ENCODE results near the gene EID1.

DNA sequence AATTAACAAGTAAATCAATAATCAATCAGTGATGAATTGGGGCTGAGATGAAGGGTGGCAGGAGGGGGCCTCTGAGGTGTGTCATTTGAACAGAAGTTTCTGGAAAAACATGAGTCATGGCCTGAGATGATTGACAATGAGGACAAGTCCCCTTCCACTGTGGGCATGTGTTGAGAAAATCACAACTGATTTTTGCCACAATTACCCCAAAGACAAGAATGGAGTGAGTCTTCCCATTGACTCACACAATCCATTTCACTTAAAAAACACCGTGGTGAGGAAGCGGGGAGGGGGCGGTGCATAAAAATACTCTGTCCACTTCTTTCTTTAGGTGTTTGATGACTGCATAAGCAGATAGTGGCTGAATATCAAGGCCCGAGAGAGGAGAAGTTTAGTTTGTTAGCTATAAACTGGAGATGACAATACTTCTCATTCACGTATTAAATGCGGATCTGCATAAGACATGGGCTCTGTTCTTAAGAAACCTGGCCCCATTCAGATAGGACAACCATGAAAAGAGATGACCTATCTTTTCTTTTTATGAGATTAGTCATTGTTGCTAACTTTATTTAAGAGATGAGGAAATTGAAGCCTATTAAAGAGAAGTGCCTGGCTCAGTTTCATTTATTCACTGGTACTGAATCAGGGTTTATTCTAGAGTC is 51.1 kb downstream of the EID1 start:
- TF ChIP-seq, protein P1, sequence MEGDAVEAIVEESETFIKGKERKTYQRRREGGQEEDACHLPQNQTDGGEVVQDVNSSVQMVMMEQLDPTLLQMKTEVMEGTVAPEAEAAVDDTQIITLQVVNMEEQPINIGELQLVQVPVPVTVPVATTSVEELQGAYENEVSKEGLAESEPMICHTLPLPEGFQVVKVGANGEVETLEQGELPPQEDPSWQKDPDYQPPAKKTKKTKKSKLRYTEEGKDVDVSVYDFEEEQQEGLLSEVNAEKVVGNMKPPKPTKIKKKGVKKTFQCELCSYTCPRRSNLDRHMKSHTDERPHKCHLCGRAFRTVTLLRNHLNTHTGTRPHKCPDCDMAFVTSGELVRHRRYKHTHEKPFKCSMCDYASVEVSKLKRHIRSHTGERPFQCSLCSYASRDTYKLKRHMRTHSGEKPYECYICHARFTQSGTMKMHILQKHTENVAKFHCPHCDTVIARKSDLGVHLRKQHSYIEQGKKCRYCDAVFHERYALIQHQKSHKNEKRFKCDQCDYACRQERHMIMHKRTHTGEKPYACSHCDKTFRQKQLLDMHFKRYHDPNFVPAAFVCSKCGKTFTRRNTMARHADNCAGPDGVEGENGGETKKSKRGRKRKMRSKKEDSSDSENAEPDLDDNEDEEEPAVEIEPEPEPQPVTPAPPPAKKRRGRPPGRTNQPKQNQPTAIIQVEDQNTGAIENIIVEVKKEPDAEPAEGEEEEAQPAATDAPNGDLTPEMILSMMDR (IDR thresholded peaks at IDR 0.05; ENCODE audit: borderline replicate concordance, extremely low read depth, low read length, poor library complexity, severe bottlenecking) = no peak
- no peak for TF ChIP-seq EZH2 (IDR thresholded peaks at IDR 0.05; ENCODE audit: borderline replicate concordance, low read depth, low read length, severe bottlenecking)

All from DND-41 (cell line).